Cardiac muscle cell (in vitro differentiated cells and primary cell): Measurements from ENCODE around the gene SPOP. TPM values are rescaled to one million over a fixed set of nuclear protein-coding genes. Genes with fewer than 3 reads are reported as not detected.
A peak's percentile ranks its signal among the peaks of the same experiment; 100 is the strongest.

ENCODE experiments used
- DNase-seq, 2 donors: peaks; one replicate each; pipeline versions ENCODE4 v3.0.0 to v3.0.0-alpha.2; 2010 to 2017; ENCODE audit warnings: low read depth in 1 of 2, low spot score in 1 of 2
- H3K27ac ChIP-seq: fragments of 200-600 bp; sonication (generic); 2 replicates; pipeline ENCODE4 v1.5.1; 2016
- H3K27me3 ChIP-seq: fragments of 200-600 bp; sonication (generic); 2 replicates; pipeline ENCODE4 v1.6.0; 2016; ENCODE audit warnings: control low read depth
- H3K36me3 ChIP-seq: fragments of 200-600 bp; sonication (generic); 2 replicates; pipeline ENCODE4 v1.5.1; 2016; ENCODE audit warnings: control low read depth
- H3K4me1 ChIP-seq: fragments of 200-600 bp; sonication (generic); 2 replicates; pipeline ENCODE4 v1.8.1; 2017; ENCODE audit warnings: low read depth, mild to moderate bottlenecking, mixed run types
- H3K4me3 ChIP-seq: fragments of 200-600 bp; sonication (generic); 2 replicates; pipeline ENCODE4 v1.5.1; 2016; ENCODE audit warnings: mild to moderate bottlenecking
- H3K9me3 ChIP-seq: fragments of 200-600 bp; sonication (generic); 2 replicates; pipeline ENCODE4 v1.5.1; 2017; ENCODE audit warnings: low read depth, mild to moderate bottlenecking, control low read depth
- CTCF ChIP-seq: IDR thresholded peaks from 2 replicates; pipeline ENCODE4 v1.5.1; 2012; ENCODE audit warnings: low read depth, mild to moderate bottlenecking, low read length
- polyA plus RNA-seq: library from polyadenylated mRNA; unstranded; fragments of >200 nt; fragmentation: Nextera tagmentation; extraction: Ambion mirVana; gene quantifications from 2 replicates; pipeline ENCODE4 v1.2.1, GENCODE V29; 2016
- total RNA-seq: library from RNA; depleted of rRNA; stranded (reverse); fragments of >200 nt; gene quantifications from 2 replicates; pipeline ENCODE4 v1.2.3, GENCODE V29; 2016

SPOP gene
- total and polyA plus RNA-seq, 2 experiments from 2014 or later = 54.4 to 111 TPM

GRCh38 chr17:49588726-49589576 is 88.9 kb downstream of the SPOP start:
- Histone ChIP-seq H3K27ac (no peak overlapping the region), H3K4me3 (no peak overlapping the region), H3K4me1 (peaks cover 8% of the 10 kb centered on the region), H3K27me3 (no peaks in the 10 kb centered on the region), H3K36me3 (no peaks in the 10 kb centered on the region), H3K9me3 (no peaks in the 10 kb centered on the region)
- DNase-seq = no peak
- TF ChIP-seq CTCF = no peak

- no peaks in the 10 kb centered on the region for H3K36me3 ChIP-seq
- peaks cover 8% of the 10 kb centered on the region for H3K4me1 ChIP-seq
- TF ChIP-seq CTCF = no peak
- no peaks in the 10 kb centered on the region for H3K27me3 ChIP-seq
- H3K27ac ChIP-seq = no peak overlapping the region
- no peaks in the 10 kb centered on the region for H3K9me3 ChIP-seq
- no peak overlapping the region for H3K4me3 ChIP-seq
- DNase-seq = no peak
Observed at GRCh38 chr17:49588312-49588711, 89.6 kb downstream of the SPOP start.

GRCh38 chr17:49587366-49588073 is 90.4 kb downstream of the SPOP start:
- no peak overlapping the region for H3K4me3 ChIP-seq
- no peaks in the 10 kb centered on the region for H3K27me3 ChIP-seq
- no peak for DNase-seq
- no peaks in the 10 kb centered on the region for H3K36me3 ChIP-seq
- no peak overlapping the region for H3K27ac ChIP-seq
- TF ChIP-seq CTCF = no peak
- H3K4me1 ChIP-seq = peaks cover 7% of the 10 kb centered on the region
- H3K9me3 ChIP-seq = no peaks in the 10 kb centered on the region

GRCh38 chr17:49585422-49586027 is 92.4 kb downstream of the SPOP start:
- H3K9me3 ChIP-seq = no peaks in the 10 kb centered on the region
- H3K36me3 ChIP-seq = no peaks in the 10 kb centered on the region
- no peak for DNase-seq
- no peak overlapping the region for H3K27ac ChIP-seq
- peak; percentile 20 for TF ChIP-seq CTCF
- H3K27me3 ChIP-seq = no peaks in the 10 kb centered on the region
- peaks cover 4% of the 10 kb centered on the region for H3K4me1 ChIP-seq
- no peak overlapping the region for H3K4me3 ChIP-seq

GRCh38 chr17:49583889-49584288 is 94.0 kb downstream of the SPOP start:
- H3K27me3 ChIP-seq = no peaks in the 10 kb centered on the region
- no peaks in the 10 kb centered on the region for H3K36me3 ChIP-seq
- H3K9me3 ChIP-seq = no peaks in the 10 kb centered on the region
- peaks cover 4% of the 10 kb centered on the region for H3K4me1 ChIP-seq
- TF ChIP-seq CTCF = no peak
- no peak for DNase-seq
- no peak overlapping the region for H3K4me3 ChIP-seq
- H3K27ac ChIP-seq = no peak overlapping the region
